ENCODE measurements around the gene MET. TPM values are rescaled to one million over a fixed set of nuclear protein-coding genes. Genes with fewer than 3 reads are reported as not detected.
"Not testable (repeated sequence)": the region's sequence is repeated elsewhere in the genome, so short reads cannot be mapped to it uniquely, and the experiment has no call there.

Gene MET
- total and polyA plus RNA-seq, 9 donors: 1.3 to 33.9 (median 5.8) TPM

GRCh38 chr7:116740231-116740630 lies 68.2 kb downstream of the MET start:
- Histone ChIP-seq H3K4me1 (ENCODE audit: insufficient read depth) (no peaks in the 10 kb centered on the region), H3K36me3 (no peaks in the 10 kb centered on the region), H3K27ac (no peak overlapping the region), H3K27me3 (no peaks in the 10 kb centered on the region), H3K4me3 (no peak overlapping the region), H3K9me3 (no peaks in the 10 kb centered on the region)
- TF ChIP-seq EP300 (IDR thresholded peaks at IDR 0.05) (no peak), CTCF (IDR thresholded peaks at IDR 0.05) (no peak), POLR2A (IDR thresholded peaks at IDR 0.05) (no peak)
- DNase-seq: no peak
- WGBS, 3 donors: 72 to 79% (median 76%) methylated on average over 1 of the region's 1 CpG
- intact Hi-C loops (cut with DNase I): no loop called here

GRCh38 chr7:116740755-116741462 lies 68.9 kb downstream of the MET start:
- no peaks in the 10 kb centered on the region for H3K36me3 ChIP-seq
- H3K9me3 ChIP-seq: no peaks in the 10 kb centered on the region
- H3K4me3 ChIP-seq: no peak overlapping the region
- no peak overlapping the region for H3K27ac ChIP-seq
- intact Hi-C loops (cut with DNase I): no loop called here
- no peak for TF ChIP-seq POLR2A (IDR thresholded peaks at IDR 0.05)
- no peak for TF ChIP-seq CTCF (IDR thresholded peaks at IDR 0.05)
- TF ChIP-seq EP300 (IDR thresholded peaks at IDR 0.05): no peak
- no peaks in the 10 kb centered on the region for H3K4me1 ChIP-seq (ENCODE audit: insufficient read depth)
- H3K27me3 ChIP-seq: no peaks in the 10 kb centered on the region
- no peak for DNase-seq
- 87 to 90% (median 88%) methylated on average over 9 of the region's 9 CpGs for WGBS, 3 donors

GRCh38 chr7:116741625-116742316 lies 69.8 kb downstream of the MET start:
- Histone ChIP-seq H3K4me1 (ENCODE audit: insufficient read depth) (no peaks in the 10 kb centered on the region), H3K9me3 (no peaks in the 10 kb centered on the region), H3K4me3 (no peak overlapping the region), H3K36me3 (no peaks in the 10 kb centered on the region), H3K27ac (no peak overlapping the region), H3K27me3 (no peaks in the 10 kb centered on the region)
- WGBS, 3 donors: 39 to 65% (median 44%) methylated on average over 7 of the region's 7 CpGs
- TF ChIP-seq EP300 (IDR thresholded peaks at IDR 0.05) (no peak), CTCF (IDR thresholded peaks at IDR 0.05) (no peak), POLR2A (IDR thresholded peaks at IDR 0.05) (no peak)
- DNase-seq: no peak
- intact Hi-C loops (cut with DNase I): no loop called here

GRCh38 chr7:116742641-116743040 lies 70.6 kb downstream of the MET start:
- no peak for TF ChIP-seq POLR2A (IDR thresholded peaks at IDR 0.05)
- no peak for TF ChIP-seq EP300 (IDR thresholded peaks at IDR 0.05)
- no peak for TF ChIP-seq CTCF (IDR thresholded peaks at IDR 0.05)

GRCh38 chr7:116743835-116744234 lies 71.8 kb downstream of the MET start:
- H3K4me3 ChIP-seq; H3K27ac ChIP-seq; H3K27me3 ChIP-seq; H3K36me3 ChIP-seq; DNase-seq; H3K9me3 ChIP-seq; intact Hi-C loops (cut with DNase I); H3K4me1 ChIP-seq (ENCODE audit: insufficient read depth): not testable (repeated sequence)
- 49 to 56% (median 54%) methylated on average over 2 of the region's 2 CpGs for WGBS, 3 donors

More at GRCh38 chr7:116742641-116743040, 70.6 kb downstream of the MET start:
- Histone ChIP-seq H3K36me3 (no peaks in the 10 kb centered on the region), H3K9me3 (no peaks in the 10 kb centered on the region), H3K4me3 (no peak overlapping the region), H3K4me1 (ENCODE audit: insufficient read depth) (no peaks in the 10 kb centered on the region), H3K27ac (no peak overlapping the region), H3K27me3 (no peaks in the 10 kb centered on the region)
- DNase-seq: no peak
- intact Hi-C loops (cut with DNase I): no loop called here
- 79 to 82% (median 79%) methylated on average over 6 of the region's 6 CpGs for WGBS, 3 donors

GRCh38 chr7:116746388-116746787 lies 74.4 kb downstream of the MET start:
- H3K36me3 ChIP-seq; intact Hi-C loops (cut with DNase I); H3K4me3 ChIP-seq; H3K27me3 ChIP-seq; H3K27ac ChIP-seq; H3K9me3 ChIP-seq; DNase-seq; H3K4me1 ChIP-seq (ENCODE audit: insufficient read depth): not testable (repeated sequence)
- 88 to 91% (median 89%) methylated on average over 5 of the region's 5 CpGs for WGBS, 3 donors

- intact Hi-C loops (cut with DNase I); H3K4me3 ChIP-seq; H3K4me1 ChIP-seq (ENCODE audit: insufficient read depth); H3K27ac ChIP-seq; DNase-seq; H3K27me3 ChIP-seq; H3K9me3 ChIP-seq; H3K36me3 ChIP-seq: not testable (repeated sequence)
- 89 to 93% (median 91%) methylated on average over 4 of the region's 4 CpGs for WGBS, 3 donors
These were observed 79.1 kb downstream of the MET start for GRCh38 chr7:116751070-116751469.
